ENCODE results near the gene CHRM1.

Gene CHRM1

GRCh38 chr11:62902932-62903331, 18.2 kb downstream of the CHRM1 start:
- DNase-seq = no peak

GRCh38 chr11:62898027-62898426, 23.1 kb downstream of the CHRM1 start:
- DNase-seq = no peak

- DNase-seq = no peak
Observed at GRCh38 chr11:62897311-62897710, 23.9 kb downstream of the CHRM1 start.

GRCh38 chr11:62896049-62896448, 25.1 kb downstream of the CHRM1 start:
- no peak for DNase-seq

- DNase-seq = no peak
Observed at GRCh38 chr11:62895501-62895900, 25.7 kb downstream of the CHRM1 start.

DNA sequence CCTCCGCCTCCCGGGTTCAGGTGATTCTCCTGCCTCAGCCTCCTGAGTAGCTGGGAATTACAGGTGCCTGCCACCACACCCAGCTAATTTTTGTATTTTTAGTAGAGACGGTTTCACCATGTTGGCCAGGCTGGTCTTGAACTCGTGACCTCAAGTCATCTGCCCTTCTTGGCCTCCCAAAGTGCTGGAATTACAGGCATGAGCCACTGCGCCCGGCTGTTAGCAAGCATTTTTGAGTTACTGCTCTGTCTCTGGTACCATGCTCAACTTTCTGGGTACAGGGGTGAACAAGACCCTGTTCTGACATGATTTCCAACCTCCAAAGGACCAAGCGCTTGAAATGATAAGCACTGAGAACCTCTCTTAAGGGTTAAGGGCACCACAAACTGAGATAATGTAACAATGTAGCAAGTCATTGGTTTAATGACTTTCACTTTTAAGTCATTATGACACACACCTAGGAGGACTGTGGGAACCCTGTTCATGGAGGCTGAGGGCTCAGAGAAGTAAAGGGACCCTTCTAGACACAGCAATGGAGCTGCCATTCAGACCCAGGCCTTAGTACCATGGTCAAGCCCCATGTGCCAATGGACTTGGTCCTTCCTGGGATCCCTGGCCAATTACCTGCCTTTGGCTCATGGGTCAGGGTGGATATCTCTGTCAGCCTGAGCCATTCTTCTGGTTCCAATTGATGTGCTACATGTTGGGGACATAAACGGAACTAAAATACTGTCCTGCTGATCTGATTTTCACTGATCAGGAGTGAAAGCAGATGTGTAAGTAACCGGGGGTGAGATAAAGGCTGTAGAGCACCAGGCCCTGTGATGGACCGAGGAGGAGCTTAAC, 28.9 kb downstream of the CHRM1 start:
- no peak for DNase-seq

DNA sequence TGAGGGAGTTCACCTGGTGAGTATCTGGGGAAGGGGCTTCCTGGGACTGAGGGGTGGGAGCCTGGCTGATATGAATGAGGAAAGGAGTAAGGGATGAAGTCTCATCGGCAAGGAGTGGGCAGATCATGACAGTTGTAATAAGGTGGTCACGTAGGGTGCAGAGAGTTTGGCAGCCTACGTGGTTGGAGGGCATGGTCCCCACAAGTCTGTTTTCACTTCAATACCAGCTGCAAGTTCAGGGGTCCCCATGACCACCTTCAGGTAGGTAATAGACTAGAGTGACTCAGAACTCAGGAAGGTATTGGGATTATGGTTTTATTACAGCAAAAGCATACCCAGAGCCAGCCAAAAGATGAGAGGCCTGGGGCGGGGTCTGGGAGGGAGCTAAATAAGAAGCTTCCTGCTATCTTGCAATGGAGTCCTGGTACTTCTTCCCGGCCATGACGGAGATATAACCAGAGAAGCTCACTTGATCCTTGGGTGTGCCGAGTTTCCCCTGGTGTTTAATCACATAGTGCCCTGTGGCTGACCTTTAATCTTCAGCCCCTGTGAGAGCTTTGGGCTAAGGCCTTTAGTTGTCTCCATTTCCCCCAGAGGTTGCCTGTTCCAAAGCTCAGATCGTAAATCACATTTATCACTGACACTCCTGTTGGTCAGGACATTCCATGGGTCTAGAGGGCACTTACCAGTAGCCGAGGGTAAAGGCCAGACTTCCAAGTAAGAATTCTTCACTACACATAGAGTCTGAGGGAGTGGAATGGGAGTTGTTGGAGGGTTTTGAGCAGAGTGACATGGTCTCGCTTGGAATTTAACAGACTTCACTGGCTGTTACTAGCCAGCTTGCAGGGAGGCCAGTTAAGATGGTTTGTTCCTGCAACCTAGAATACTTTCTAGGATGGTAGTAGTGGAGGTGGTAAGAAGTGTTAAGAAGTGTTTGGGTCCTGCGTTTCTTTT, 31.4 kb downstream of the CHRM1 start:
- DNase-seq = no peak

- DNase-seq = no peak
Observed at GRCh38 chr11:62889126-62889483, 32.1 kb downstream of the CHRM1 start.

- DNase-seq = no peak
Observed at GRCh38 chr11:62888406-62888805, 32.8 kb downstream of the CHRM1 start.

GRCh38 chr11:62885137-62885750, 35.9 kb downstream of the CHRM1 start:
- no peak for DNase-seq

DNA sequence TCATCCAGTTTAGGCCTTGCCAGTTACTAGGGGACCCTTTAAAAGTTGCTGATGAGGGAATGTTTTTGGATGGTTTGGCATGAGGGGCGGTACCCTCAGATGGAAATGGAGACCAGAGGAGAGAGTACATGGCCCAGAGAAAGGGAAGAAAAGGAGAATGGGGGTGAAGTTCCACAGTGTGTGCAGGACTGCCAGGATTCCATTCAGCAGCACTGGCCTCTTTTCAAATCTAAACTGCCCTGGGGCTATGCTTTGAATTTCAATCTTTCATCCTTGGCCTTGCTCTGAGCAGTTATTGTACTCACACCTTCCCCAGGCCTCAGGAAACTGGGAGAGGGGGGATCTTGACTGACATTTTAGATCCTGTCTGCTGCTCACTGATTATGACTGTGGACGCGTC, 37.5 kb downstream of the CHRM1 start:
- DNase-seq = no peak

DNA sequence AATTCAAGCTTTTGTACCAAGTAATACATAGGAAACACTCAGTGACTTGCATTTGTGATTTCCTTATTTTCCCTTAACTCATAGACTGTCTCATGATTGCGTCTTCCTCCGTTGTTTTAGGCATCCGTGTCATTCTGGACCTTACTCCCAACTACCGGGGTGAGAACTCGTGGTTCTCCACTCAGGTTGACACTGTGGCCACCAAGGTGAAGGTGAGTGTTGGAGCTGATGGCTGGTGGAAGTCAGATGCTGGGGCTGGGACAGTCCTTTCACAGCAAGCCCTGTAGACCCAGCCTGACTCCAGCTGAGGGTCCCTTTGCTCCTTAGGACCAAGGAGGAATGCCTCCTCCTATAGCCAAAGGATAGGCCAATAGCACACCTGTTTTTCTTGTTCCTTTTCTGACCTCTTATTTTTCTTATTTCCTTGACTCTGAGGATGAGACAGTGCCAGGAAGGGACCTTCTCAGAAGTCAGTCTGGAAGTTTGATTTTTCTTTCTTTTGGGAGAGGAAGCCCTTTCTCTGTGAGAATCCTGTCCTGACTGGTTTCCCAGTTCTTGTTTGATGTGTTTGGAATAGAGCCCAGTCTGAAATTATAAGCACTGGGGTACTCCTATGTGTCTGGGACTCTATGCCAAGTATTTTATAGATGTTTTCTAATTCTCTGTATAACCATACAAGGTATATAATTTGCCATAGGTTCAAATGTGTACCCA, 38.2 kb downstream of the CHRM1 start:
- DNase-seq = no peak

DNA sequence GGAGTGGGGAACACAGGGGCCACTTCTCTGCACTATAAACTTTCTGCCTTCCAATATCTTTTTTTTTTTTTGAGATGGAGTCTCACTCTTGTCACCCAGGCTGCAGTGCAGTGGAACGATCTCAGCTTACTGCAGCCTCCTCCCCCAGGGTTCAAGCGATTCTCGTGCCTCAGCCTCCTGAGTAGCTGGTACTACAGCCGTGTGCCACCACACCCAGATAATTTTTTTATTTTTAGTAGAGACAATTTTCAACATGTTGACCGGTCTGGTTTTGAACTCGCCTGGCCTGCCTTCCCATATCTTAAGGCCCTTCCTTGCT, 38.8 kb downstream of the CHRM1 start:
- no peak for DNase-seq

GRCh38 chr11:62881579-62882430, 39.4 kb downstream of the CHRM1 start:
- DNase-seq = peak; percentile 76

GRCh38 chr11:62880803-62881578, 40.2 kb downstream of the CHRM1 start, which contains the start of gene SLC3A2:
Gene SLC3A2 (plus strand): TSS chr11:62880896. CDS start chr11:62881024, 128 bp downstream.
- no peak for DNase-seq

DNA sequence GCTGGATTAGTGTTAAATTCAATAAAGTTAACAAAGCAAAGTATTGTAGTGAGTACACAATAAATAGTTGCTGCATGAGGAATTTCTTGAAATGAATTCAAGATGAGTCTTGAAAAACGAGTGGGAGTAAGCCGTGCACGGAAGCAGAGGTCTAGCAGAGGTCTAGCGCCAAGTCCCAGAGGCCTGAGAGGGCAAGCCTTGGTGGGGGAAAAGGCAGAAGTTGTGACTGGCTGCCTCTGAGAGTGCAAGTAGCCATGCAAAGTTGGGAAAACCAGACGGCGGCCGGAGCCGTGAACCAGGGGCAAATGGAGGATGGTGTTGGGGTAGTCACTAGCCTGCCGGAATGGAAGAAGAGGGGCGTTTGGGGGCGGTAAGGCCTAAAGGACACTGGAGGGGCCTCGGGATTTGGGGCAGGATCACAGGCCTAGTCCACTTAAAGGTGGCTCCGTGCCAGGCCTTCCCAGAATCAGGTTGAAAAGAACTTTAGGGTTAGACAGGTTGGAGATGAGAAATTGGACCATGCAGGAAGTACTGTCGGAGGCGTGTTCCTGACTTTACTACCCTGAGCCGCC, 40.8 kb downstream of the CHRM1 start:
- peak; percentile 13 for DNase-seq

DNA sequence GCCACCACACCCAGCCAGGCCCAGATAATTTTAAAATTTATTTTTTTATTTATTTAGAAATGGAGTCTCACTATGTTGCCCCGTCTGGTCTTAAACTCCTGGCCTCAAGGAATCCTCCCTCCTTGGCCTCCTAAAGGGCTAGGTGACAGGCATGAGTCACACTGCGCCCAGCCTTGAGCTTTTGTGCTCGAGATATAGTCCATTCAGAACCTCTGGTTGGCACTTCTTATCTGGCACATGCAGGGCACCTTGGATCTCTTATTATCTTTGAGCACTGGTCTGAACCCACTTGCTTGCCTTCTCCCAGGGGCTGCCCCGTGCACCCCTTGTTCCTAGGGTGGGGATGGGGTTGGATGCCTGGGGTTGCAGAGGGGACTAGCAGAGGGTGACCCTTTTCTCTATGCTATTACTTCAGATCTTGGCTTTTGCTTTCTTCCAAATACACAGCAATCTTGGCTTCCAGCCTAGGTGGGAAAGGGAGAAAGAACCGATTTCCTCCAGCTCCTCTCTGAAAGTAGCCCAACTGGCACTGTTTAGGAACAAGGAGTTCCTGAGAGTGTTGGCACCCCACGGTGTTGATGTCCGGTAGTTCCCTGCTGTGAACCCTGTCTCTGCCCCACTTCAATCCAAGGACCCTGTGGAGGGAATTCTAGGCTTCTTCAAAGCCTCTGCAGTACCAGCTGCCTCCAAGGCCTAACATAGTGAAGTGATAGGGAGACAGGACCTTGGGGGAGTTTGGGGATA, 41.8 kb downstream of the CHRM1 start:
- DNase-seq = no peak

DNA sequence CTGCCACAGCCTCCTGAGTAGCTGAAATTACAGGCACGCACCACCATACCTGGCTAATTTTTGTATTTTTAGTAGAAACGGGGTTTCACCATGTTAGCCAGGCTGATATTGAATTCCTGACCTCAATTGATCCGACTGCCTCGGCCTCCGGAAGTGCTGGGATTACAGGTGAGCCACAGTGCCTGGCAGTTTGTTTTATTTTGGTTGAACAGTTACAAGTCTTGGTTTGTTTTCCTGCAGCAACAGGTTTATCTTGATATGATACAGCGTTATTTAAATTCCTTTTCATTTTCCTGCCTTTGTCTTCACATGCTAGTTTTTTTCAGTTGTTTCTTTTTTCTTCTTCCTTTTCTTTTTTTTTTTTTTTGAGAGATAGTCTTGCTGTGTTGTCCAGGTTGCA, 44.5 kb downstream of the CHRM1 start:
- DNase-seq = no peak

- no peak for DNase-seq
Observed at GRCh38 chr11:62875698-62876478, 45.3 kb downstream of the CHRM1 start.
